Stimulated activated naive CD8-positive, alpha-beta T cell treated with anti-CD3 and anti-CD28 coated beads, Interleukin-15, Interleukin-2, amounts not matched to agents 100 U/mL and 50 U/mL, for 24 hours (primary cell): ENCODE results near the gene CIROP.
"Not testable (repeated sequence)": the region's sequence is repeated elsewhere in the genome, so short reads cannot be mapped to it uniquely, and the experiment has no call there.

Experiments
- ATAC-seq: fragments of 150-1000 bp; cut with Tn5 transposase; one replicate; pipeline ENCODE4 v1.10.0; 2021
- DNase-seq: peaks from one replicate; pipeline ENCODE4 v3.0.0; 2021

CIROP gene

GRCh38 chr14:23113431-23114119 is 8.8 kb upstream of the CIROP start:
- no peak for ATAC-seq

GRCh38 chr14:23112359-23113178 is 7.8 kb upstream of the CIROP start:
- no peak for ATAC-seq
- no peak for DNase-seq

More at GRCh38 chr14:23113431-23114119, 8.8 kb upstream of the CIROP start:
- no peak for DNase-seq

GRCh38 chr14:23110579-23111365 is 6.0 kb upstream of the CIROP start:
- DNase-seq = no peak
- no peak for ATAC-seq

- ATAC-seq (no peak), DNase-seq (no peak)
These were observed 5.0 kb upstream of the CIROP start for GRCh38 chr14:23109769-23110168.

GRCh38 chr14:23108169-23108568 is 3.4 kb upstream of the CIROP start:
- DNase-seq, ATAC-seq: not testable (repeated sequence)

- not testable (repeated sequence) for DNase-seq, ATAC-seq
These were observed 2.8 kb upstream of the CIROP start for GRCh38 chr14:23107620-23108019.

- no peak for DNase-seq
- no peak for ATAC-seq
These were observed 1.9 kb upstream of the CIROP start for GRCh38 chr14:23106747-23107045.

GRCh38 chr14:23105348-23105824 is 597 bp upstream of the CIROP start:
- ATAC-seq = no peak

GRCh38 chr14:23104070-23104590 is 659 bp downstream of the CIROP start:
- ATAC-seq (no peak), DNase-seq (no peak)

More at GRCh38 chr14:23105348-23105824, 597 bp upstream of the CIROP start:
- DNase-seq = no peak

- DNase-seq (no peak), ATAC-seq (no peak)
These were observed 1.2 kb downstream of the CIROP start for GRCh38 chr14:23103581-23103980.

- DNase-seq (no peak), ATAC-seq (no peak)
These were observed 2.0 kb downstream of the CIROP start for GRCh38 chr14:23102801-23103200.

GRCh38 chr14:23101986-23102625 is 2.7 kb downstream of the CIROP start:
- no peak for DNase-seq
- no peak for ATAC-seq

GRCh38 chr14:23101213-23101970 is 3.4 kb downstream of the CIROP start:
- ATAC-seq (peak; percentile 33), DNase-seq (no peak)

- ATAC-seq (no peak), DNase-seq (no peak)
These were observed 5.5 kb downstream of the CIROP start for GRCh38 chr14:23099212-23099861.

- no peak for ATAC-seq
- DNase-seq = no peak
These were observed 7.0 kb downstream of the CIROP start for GRCh38 chr14:23097786-23098185.

GRCh38 chr14:23095196-23096108 is 9.3 kb downstream of the CIROP start, which contains the start of gene C14orf119:
TSS of gene C14orf119 (plus strand) at chr14:23095505. CDS start at chr14:23097659, 2,154 bp downstream.
- DNase-seq = peak; percentile 99
- peak; percentile 96 for ATAC-seq

- DNase-seq (peak; percentile 79), ATAC-seq (peak; percentile 49)
These were observed 10.1 kb downstream of the CIROP start, which contains the start of gene ACIN1 for GRCh38 chr14:23094666-23095195. TSS of gene ACIN1 (minus strand) at chr14:23095136. CDS start at chr14:23095112, 24 bp downstream.

GRCh38 chr14:23093991-23094665 is 10.7 kb downstream of the CIROP start:
- no peak for ATAC-seq
- DNase-seq = no peak
